ENCODE results near the gene COL24A1.

DNA sequence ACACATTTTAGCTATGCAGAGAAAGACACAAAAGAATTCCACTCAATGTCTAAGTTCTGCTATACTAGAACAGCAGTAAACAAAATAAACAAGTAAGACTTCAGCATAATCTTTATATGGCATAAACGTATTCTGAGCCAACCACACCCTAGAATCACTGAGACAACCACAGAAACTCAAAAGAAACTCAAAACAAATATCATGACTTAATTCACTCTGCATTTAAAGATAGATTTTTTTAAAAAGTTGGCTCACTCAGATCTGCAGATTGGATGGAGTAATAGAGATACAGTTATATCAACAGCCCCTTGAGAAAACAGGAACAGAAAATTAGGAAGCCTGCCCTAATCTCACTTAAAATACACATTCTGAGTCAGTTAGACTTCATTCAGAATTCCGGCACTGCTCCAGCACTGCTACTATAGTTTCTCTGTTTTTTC lies 95.0 kb downstream of the COL24A1 start:
- no peak for TF ChIP-seq ZNF274 (IDR thresholded peaks at IDR 0.05; ENCODE audit: low read depth, low read length)
- TF ChIP-seq SUZ12 (IDR thresholded peaks at IDR 0.05; ENCODE audit: extremely low read depth, insufficient read depth, insufficient read length): no peak

Data from NT2/D1 (cell line).